HG03354 (cell line): Measurements from ENCODE around the gene CD180.
"Not testable (repeated sequence)": the region's sequence is repeated elsewhere in the genome, so short reads cannot be mapped to it uniquely, and the experiment has no call there.

Source experiments
- ATAC-seq: cut with Tn5 transposase; IDR thresholded peaks from one replicate; pipeline ENCODE4 v1.9.1; 2021; ENCODE audit warnings: mild to moderate bottlenecking; ENCODE audit not compliant: unreplicated experiment, poor library complexity, severe bottlenecking

CD180 gene

DNA sequence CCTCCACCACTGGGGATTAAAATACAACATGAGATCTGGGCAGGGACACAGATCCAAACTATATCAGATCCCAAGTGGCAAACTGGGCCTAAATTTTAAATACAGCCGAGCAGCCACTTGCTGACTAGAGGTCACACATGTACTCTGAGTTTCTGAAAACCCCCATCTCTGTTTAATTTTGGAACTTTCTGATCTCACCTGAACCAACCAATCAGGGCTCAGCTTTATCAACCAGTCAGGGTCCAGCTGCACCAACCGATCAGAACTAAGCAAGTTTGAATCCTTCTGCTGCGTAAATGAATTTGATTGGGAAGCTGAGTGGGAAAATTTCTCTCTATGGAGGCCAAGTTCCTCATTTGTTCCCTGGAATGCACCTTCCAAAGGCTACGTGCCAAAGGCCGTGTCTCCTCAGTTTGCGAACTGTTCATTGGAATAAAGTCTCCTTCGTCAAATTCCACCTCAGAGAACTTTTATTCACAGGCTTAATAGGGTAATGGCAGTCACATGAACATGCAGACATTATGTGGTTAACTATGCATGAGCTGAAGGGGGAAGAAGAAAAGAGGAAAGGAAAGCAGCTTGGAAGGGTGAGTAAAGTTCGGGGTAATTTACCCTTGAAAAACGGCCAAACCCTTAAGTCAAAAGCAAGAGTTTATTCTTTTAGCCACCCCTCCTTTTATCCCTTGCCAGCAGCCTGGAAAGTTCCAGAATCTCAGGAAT is 3.7 kb downstream of the CD180 start:
- no peak for ATAC-seq

DNA sequence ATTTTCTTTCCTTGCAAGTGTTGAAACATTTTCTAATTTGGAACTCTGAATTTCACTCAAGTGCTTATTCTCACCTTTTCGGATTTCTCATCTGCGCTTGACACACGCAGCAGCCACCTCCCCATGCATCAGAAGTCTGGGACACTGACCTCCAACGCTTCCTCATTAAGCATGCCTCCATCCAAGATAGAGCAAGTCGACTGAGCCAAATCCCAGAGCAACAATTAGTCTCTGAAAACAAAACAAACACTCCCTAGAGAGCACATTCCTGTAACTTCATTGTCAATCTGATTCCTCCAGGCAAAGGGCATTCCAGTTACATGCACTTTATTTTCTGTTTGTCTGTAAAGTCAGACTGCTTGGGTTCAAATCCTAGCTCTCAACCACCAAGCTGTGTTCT is 5.7 kb downstream of the CD180 start:
- ATAC-seq: no peak

DNA sequence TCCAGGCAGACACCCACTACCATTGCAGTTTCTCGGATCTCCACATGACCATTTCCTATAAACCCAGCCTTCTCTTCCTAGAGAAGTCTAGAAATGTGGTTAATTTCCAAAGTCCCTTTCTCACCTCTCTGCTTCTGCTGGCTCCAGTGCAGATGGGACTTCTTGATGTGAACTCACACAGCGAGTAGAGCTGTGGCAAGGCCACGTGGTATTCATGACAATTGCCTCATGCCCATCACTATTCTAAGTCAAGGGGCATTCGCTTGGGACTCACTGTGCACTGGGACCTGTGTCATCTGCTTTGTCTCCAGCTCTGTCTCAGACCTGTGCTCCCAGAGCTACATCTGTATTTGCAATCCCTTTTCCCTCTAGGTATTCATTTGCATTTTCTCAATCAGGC is 6.2 kb downstream of the CD180 start:
- ATAC-seq: no peak

DNA sequence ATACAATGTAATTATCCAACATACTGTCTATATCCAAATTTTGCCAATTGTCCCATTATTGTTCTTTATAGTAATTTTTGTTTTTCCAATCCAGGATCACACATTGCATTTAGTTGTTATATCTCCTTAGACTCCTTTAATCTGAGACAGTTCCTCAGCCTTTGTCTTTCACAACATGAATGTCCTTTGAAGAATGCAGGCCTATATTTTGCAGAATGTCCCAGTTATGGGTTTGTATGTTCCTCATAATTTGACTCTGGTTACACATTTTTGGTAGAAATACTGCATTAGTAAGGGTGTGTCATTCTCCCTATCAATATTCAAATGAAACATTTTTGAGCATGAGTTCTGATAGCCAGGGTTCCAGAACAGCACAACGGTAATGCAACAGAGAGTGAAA is 6.7 kb downstream of the CD180 start:
- no peak for ATAC-seq

DNA sequence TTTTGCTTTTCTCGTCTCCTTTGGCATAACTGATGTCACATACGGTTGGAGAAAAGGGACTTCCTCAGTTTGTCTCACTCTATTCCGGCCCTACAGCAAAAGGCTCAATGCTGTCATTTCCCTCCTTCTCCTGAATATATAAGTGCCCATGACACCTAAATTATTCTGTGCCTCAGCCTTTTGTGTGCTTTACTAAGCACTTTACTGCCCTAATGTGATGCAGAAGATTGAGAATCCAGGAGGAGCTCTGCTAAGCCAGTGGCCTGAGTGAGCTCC is 7.6 kb downstream of the CD180 start:
- no peak for ATAC-seq

DNA sequence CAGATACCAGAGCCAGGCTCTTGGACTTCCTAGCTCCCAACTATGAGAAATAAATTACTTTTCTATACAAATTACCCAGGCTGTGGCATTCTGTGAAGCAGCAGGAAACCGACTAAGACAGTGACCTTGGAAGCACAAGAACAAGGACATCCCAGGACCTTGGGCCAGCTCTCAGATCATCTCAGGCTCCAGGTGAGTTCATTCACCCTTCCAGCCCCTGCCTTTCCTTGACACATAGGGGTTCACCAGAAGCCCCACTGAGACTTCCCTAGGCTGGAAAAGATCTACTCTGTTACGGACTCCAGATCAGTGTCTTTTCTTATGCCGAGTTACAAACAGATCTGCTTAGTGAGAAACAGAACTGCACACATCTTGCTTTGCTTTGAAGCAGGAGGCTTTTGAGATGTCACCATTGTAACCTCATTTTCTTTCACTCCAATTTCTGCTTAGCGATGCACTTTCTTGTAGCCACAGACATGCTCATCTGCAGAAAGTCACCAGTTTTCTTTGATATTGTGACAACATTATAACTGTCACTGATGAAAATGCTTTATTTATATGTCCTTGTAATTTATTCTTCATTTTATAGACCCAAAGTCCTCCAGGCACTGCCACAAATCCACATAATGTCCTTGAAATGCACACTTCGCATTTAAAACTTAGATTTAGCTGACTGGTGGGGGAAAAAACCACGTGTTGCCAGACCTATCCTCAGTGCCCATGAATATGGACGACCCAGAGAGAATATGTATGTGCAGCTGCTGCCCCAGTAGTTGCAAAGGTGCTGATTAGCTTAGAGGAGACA is 8.1 kb downstream of the CD180 start:
- no peak for ATAC-seq

DNA sequence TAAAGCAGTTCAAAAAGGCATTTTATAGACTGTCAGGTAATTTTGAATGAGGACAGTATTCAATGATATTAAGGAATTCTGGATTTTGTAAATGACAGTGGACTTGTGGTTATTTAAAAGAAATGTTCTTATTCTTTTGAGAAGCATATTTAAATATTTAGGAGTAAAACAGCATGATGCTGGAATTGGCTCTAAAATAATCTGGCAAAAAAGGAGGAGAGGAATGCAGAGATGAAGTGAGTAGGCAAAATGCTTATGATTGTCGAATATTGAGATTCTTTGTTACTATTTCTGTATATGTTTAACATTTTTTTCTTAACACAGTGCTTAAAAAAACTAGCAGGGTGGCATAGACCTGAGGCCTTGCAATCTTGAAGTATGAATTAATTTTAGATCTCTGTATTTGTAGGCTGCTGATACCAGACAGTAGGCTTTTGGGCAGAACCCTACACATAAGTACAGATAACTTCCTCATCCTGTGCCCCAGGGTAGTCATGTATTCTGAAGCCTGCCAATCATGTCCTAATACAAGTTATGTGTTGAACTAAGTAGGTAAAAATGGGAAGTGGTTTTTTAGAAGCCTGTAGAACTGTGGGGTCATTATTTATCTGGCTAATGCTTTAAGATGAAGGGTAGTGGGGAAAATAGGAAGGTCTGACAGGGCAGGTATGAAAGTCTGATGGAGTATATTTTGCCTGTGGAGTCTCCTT is 9.4 kb downstream of the CD180 start:
- peak; percentile 75 for ATAC-seq

DNA sequence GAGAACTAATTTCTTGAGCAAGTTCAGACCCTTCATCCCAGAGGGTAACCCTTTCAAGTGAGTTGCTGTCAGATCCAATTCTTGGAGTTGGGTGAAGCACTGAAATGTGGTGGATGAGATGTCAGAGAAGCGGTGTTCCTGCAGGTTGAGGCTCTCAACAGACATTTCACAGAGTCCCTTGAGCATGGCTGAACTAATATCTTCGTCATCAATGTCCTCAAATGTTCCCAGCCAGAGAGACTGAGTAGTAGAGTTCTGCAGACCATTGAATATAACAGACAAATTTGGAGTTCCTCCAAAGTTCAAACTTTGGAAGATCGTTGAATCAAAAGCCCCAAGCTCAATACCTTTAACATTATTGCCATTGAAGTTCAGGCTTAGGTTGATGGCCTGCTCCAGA is 12.7 kb downstream of the CD180 start:
- ATAC-seq: no peak

DNA sequence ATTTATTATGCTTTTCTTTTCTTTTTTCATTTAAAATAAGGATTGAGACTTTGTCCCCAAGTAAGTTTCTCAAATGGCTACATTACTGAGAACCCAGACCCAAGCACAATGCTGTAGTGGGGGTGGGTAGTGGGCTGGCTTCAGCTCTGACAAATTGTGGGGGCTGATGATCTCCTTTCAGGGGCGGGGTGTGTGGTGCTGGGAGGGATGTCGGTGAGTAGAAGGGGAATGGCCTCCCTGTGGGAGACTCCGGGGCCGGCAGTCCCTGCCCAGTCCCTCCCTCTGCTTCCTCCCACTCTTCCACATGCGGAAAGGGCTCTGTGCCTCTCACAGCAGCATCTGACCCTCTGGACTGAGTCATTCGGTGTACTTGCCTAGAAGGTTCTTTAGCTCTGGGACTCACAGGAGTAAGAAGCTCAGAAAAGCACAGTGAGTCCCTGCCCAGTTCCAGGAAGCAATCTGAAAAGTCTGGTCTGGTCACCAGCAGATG is 14.3 kb downstream of the CD180 start:
- no peak for ATAC-seq

DNA sequence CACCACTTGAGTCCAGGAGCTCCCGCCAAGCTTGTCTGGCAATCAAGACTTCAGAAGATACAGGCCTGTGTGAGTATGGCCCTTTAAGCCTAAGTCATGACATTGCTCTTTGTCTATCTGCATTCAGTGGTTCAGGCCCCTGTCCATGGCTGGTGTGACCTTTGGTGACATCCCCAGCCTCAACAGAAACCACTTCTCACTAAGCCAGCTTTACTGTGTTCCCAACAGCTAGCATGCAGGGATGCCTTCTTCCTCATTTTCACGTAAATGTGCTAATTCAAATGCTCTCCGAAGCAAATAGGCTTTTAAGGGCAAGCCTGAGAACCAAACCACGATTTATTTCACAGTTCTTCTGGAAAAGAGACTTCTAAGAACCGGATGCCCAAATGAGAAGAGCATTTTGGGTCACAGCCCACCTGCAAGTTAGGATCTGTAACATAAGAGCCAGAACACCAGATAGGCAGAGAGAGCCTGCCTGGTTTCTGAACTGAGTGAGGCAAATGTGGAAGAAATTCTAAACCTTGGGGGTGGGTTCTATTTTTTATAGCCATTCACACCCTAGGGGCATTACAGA is 14.9 kb downstream of the CD180 start:
- no peak for ATAC-seq

DNA sequence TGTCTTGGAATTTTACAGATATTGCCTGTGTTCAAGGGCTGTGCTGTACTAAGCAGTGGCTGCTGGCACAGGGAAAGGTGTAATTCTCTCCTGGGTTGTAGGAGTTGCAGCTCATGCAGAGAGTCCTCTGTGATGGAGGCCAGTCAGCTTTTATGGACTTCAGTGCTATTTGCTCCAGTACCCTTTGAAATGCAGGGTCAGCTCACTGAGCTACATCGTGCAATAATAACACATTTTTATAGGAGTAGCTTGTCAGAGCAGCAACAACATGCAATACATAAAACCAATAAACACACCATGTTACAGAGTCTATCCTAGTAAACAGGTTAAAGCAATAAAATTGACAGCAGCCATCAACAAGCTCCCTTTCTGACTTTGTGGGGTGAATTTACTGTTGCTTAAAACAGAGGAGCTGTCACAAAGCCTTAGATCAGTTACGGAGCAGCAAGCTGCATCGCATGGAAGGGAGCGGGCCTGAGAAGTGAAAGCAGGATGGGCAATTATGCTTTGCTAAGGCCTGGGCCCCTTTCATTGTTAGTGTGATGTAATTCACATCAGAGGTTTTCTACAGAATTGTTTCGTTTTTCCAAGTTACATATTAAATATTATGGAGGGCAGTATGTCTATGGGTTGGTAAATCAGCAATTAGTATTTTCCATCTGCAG is 16.8 kb downstream of the CD180 start:
- no peak for ATAC-seq

DNA sequence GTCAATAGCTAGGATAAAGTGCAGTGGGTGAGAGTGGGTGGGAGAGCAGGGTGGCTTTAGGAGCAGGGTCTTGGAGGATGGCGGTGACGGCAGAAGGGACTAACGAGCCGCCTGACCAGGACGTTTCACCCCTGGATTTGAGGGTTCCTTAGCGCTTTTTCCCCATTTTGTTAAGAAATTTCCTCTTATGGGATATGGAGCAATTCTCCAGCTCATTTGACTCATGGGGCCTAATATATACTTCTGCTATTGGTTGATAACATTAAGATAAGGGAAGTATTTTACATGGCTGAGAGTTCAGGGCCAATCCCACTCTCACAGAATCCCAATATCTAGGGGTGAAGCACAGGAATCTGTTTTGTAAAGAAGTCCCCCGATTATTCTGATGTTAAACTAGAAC is 17.6 kb downstream of the CD180 start:
- no peak for ATAC-seq

DNA sequence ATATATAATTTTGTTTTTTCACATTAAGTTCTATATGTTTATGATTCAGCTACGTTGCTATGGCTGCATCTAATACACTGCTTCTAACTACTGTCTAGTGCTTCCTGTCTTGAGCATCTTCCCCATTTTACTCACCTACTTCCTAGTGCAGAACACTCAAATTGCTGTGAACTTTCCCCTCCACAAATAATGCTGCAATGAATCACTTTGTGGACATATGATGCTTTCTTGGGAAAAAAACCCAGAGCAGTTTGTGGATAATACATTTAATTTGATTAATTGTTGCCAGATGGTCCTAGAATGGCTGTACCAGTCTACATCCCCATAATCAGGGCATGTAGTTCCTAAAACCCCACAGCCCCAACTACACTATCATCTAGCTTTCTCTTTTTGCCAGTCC is 18.5 kb downstream of the CD180 start:
- no peak for ATAC-seq

DNA sequence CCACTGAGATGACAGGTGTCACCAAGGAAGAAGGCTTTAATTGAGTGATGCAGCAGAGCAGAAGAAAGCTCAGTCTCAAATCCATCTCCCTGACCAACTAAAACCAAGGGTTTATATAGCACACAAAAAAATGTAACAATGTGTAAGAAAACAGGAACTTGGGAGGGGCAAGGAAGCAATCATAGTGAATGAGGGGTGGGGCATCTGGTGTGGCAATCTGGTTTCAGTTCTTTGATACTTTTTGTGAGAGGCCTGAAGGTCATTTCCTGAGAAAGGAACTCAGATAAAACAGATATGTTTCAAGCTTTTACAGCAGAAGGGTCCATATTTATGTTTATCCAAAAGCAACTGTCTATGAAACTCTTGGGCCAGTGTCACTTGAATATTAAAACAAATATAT is 19.7 kb downstream of the CD180 start:
- no peak for ATAC-seq

DNA sequence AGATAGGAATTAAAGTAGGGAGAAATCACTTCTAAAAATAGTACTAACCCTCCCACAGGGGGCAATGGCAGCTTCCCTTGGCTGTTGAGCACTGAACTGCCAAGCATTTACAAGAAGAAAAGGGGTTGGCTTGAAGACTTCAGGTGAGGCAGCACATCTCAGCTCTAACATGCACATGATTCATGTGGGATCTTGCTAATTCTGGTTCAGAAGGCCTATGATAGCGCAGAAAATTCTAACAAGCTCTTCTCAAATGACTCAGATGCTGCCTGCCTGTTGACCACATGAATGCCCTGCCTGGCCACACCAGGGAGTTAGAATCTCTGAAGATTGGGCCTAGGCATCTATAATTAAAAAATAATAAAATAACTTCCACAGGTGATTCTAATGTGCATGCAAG is 22.6 kb downstream of the CD180 start:
- ATAC-seq: no peak

DNA sequence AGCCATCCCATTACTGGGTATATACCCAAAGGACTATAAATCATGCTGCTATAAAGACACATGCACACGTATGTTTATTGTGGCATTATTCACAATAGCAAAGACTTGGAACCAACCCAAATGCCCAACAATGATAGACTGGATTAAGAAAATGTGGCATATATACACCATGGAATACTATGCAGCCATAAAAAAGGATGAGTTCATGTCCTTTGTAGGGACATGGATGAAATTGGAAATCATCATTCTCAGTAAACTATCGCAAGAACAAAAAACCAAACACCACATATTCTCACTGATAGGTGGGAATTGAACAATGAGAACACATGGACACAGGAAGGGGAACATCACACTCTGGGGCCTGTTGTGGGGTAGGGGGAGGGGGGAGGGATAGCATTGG is 23.2 kb downstream of the CD180 start:
- not testable (repeated sequence) for ATAC-seq

DNA sequence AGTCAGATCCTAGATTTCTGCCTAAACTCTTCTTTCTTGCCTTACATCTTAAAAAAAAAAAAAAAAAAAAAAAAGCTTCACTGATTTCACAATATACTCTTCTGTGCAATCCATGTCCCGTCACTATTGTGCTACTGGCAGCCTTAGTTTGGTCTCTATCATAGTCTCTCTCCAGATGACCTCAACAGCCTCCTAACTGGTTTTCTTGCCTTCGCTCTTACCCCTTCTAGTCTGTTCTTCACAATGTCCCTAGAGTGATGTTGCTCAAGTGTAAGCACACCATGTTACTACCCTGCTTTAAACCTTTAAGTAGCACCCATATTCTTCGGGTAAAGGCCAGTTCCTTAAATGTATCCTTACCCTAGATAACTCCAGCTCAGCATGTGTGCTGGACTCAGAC is 25.8 kb downstream of the CD180 start:
- ATAC-seq: no peak

DNA sequence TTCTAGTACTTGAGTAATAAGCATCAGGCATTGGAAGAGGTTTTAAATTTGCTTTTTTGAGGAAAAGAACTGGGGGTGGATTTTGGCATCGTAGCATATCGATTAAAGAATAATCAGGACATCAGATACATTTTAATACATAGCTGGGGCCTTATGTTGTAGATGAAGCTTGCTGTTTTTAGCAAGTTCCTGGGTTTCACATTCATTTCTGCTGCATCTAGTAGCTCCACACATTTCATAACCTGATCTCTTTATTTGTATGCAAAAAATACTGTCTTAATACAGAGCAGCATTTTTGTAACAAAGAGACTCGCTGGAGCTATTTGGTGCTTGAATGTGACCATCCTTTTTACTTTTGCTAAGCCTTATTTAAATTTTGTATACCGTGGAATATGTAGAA is 28.5 kb downstream of the CD180 start:
- ATAC-seq: no peak

DNA sequence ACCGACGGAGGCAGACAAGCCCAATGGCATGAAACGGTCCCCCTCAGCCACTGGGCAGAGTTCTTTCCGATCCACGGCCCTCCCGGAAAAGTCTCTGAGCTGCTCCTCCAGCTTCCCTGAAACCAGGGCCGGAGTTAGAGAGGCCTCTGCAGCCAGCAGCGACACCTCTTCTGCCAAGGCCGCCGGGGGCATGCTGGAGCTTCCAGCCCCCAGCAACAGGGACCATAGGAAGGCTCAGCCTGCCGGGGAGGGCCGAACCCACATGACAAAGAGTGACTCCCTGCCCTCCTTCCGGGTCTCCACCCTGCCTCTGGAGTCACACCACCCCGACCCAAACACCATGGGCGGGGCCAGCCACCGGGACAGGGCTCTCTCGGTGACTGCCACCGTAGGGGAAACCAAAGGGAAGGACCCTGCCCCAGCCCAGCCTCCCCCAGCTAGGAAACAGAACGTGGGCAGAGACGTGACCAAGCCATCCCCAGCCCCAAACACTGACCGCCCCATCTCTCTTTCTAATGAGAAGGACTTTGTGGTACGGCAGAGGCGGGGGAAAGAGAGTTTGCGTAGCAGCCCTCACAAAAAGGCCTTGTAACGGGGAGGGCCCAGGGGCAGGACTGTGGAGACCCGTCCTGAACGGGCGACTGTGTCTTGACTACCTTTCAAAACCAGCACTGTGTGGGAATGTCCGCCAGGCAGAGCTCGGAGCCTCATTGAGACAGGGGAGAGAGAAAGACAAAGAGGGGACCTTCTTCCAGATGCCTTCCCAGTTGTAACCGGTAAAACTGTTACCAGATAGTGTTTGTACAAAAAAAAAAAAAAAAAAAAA is 29.9 kb downstream of the CD180 start:
- peak; percentile 45 for ATAC-seq
